ENCODE data around the gene GNA14.
"Not testable (repeated sequence)": the region's sequence is repeated elsewhere in the genome, so short reads cannot be mapped to it uniquely, and the experiment has no call there.

GNA14 gene

DNA sequence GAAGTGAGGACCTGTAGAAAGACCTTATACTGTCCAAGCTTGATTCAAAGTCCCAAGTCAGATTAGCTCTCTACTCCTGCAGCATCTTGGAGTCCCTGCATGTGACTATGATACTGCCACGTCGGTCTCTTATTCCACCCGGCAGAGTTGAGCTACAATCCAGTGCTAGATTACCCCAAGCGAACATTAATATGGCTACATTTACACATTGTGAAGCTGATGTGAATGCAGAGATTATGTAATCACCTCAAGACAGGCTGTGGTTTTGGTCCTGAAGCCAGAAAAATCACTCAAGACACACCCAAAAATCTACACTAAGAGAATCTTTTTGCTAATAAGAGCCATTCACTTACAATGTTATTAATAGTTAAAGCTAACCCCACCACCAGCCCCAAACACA is 116.7 kb downstream of the GNA14 start:
- no peak for DNase-seq

DNA sequence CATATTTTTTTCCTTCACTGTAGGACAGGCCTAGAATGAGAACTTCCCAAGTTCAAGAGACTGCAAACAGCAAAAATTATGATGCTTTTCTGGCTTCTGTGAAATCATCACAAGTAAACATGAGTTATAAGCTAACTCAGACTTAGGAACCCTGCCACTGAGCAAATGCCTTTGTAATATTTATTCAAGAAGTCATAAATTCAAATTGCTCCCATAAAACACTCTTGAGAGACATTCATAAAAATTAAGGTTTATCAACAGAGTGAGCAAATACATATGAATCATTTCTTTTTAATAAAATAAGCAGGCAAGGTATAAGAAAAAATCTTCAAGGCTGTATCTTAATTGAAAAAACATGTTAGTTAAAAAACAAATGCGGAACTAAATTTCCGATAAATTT is 124.2 kb downstream of the GNA14 start:
- no peak for DNase-seq

DNA sequence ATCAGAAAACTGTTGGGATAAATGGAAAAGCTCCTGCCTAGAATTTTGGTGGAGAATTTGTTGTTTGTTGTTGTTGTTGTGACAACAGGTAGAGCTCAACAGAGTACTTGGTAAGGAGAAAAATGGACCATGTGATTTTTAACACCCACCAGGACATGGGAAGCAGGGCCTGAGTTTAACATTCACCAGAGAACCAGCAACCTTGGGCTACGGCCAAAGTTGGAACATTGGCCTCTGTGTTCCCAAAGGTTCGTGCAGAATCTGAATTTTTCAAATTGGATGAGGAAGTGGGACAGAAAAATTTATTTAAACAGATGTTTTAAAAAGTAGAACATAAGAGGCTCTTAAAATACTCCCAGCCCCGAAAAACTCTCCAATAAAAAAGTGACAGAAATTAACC is 127.0 kb downstream of the GNA14 start:
- DNase-seq, result no peak

DNA sequence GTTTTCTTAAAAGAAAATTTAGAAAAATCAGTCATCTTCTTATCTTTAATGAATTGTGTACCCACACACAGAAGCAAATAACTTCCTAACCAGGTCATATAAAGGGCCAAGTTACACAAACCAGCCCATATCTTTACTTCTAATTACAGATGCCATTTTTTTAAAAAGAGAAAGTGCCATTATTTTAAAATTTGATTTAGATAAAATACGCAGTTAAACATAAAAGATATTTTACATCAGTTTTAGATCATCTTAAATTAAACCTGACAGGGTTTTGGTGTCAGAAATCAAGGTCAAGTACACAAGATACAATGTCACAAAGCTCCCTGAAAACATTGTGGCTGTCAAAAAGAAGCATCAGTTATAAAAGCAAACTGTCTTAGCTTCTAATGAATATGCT is 129.4 kb downstream of the GNA14 start:
- DNase-seq, result no peak

DNA sequence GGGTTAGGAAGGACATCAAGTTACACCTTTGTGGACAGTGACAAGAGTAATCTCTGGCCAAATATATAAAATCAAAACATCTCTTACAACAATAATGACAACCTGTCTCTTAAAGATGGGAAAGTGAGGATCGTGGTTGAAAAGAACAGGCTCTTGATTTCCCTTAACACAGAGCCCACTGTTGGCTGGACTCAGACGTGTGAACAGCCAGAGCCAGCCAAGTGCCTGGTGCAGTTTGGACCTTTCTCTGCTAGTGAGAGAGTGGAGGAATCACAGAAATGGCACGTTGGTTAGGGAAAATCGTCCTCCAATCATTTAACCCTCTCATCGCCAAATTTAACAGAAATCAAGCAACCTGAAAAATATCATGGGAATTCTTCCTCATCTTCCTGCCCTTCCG is 131.3 kb downstream of the GNA14 start:
- no peak for DNase-seq

DNA sequence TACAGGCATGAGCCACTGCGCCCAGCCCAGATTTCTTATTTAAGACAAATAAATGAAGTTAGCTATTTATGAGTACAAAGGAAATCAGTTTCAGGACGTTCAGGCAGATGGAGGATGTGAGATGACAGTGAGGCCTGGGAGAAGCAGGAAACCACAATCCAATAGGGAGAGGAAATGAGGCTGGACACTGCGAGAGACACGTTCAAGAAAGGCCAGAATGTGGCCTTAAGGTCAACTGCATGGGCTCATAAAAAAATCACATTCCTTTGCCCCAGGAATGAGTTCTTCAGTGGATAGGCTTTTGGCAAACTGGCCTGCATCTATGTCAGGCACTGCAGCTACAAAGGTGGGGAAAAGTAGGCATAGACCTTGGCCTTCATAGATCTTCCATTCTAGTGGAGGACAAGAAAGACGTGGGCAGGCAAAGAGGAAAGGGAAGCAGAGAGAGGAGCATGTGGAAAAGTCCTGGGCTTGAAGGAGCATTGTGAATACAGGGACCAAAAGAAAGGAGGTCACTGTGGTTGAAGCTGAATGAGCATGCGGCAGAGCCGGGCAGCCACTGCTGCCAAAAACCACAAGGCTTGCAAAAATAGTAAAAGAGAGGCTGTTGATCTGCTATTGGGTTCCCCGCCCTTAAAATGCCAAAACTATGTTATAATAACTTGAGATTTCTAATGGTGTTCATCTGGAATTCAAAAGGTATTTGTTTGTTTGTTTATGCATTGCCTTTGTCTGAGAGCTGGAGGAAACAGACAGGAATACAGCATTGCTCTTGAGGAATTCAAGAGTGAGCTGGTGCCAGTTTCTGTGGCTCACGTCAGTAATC is 133.0 kb downstream of the GNA14 start:
- DNase-seq, result no peak

DNA sequence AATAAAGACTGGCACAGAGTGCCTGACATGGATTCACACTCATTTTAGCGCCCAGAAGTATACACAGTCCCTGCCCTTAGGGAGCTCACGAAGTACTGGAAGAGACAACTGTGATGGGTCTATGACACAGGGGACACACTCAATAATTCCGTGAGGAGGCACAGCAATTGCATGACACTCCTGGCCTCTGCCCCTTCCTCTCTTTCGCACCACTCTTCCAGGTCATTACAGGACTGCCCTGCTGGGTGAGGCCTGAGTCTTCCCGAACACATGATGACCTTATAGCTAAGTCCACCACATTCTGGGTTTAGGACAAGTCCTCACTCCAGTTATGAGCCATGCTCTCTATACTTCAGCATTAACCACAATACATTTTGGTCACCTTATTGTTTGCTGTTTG is 134.7 kb downstream of the GNA14 start:
- DNase-seq, result no peak

DNA sequence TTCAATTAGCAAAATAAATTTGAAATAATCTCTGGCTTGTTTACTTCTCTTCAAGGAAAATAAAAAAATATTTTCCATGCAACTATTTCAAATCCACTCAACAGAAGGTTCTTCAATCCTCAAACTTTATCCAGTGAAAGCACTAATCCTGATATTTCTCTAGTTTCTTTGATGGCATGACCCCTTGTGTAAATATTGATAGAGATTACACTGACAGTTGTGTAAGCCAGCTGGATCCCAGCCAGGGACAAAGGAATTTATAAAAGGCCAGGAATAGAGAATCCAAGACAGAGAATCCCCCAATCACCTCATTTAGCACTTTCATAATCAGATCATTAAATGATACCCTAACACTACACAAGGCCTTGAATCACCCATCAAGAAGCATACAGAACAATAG is 135.2 kb downstream of the GNA14 start:
- no peak for DNase-seq

DNA sequence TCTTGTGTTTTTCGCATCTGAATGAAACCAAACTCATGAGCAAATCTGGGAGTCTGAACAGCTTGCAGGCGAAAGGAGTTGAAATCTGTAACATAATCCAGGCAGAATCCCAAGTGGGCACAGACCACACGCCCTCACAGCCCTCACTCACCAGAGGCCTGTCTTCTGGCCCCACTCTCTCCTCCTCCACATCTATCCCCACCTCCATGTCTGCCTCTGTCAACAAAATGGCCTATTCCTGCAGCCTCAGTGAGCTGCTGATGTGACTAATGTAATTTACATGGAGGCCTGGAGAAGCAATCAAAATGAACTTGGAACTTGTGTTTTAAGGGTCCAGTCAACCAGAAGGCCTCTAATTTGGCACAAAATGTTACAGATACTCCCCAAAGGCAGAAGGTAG is 136.6 kb downstream of the GNA14 start:
- DNase-seq, result no peak

DNA sequence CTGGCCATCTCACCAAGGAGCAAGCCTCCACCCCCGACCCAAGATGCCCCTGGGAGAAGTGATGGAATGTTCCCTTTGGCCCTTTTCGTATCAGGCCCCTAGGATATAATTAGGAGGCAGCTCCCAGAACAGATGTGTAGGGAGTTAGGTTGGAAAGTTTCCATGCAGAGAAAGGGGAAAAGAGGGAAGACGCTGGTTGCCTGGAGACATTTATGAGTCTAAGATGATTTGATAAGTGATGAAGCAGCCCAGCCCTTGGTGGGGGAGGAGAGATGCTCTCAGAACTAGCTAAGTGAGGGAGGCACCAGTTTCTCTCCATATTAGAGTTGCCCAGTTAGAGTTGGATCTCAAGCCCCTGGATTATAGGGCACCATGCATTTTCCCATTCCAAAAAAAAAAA is 137.5 kb downstream of the GNA14 start:
- DNase-seq, result no peak

DNA sequence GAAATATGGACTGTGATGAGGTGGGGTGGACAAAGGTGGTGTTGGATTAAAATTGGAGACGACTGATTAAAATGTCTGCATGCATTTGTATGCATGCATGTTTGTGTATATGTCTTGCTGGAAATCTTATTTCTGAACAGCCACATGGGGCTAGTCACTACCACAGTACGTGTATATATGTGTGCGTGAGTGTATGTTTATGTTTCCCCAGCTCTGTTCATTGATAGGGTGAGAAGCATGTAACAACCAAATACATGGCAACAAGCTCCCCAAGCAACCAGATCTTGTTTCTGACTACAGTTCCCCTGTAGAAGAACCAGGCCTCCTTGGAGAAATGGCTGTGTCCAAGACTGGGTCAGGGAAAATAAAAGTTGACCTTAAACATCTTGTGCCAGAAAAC is 139.7 kb downstream of the GNA14 start:
- no peak for DNase-seq

DNA sequence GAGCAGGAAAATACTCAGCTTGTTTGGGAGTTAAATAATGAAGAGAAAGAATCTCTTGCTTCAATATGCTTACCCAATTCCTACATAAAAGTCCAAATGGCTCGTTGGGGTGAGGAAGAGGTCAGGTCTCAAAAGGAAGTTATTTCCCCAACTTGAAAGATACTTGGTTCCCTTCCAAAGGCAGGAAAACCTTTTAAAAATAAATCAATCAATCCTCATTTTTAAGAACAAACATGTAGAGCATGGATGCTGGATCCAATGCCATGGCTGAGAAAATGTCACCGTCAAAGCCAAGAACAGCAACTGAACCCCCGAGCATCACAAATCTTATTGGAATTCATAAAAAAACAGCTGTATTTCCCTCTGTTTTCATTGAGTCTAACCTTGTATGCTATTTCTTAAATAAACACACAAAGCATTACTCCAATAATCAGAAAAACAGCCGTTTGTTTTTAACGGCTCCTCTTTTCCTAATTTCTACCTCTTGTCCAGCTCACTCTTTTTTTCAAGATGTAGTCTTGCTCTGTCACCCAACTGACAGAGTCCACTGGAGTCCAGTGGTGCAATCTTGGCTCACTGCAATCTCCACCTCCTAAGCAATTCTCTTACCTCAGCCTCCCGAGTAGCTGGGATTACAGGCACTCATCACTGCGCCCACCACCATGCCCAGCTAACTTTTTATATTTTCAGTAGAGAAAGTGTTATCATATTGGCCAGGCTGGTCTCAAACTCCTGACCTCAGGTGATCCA is 140.7 kb downstream of the GNA14 start:
- no peak for DNase-seq

DNA sequence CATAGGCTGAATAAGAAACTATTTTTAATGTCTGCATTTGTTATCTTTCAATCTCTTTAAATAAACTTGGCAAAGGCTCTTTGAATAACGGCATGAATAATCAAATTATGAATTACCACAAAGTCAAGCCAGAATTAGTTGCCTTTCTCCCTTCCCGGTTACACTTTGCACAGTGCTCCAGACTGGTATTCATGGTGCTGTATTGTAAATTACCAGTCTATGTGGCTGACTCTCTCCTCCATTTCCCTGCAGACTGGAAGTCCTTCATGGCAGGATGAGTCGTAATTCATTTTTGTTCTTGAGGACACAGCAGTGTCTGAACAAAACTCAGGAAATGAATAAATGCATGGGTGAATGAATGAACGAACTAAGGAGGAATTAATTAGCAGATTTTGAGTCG is 142.9 kb downstream of the GNA14 start:
- DNase-seq, result no peak

DNA sequence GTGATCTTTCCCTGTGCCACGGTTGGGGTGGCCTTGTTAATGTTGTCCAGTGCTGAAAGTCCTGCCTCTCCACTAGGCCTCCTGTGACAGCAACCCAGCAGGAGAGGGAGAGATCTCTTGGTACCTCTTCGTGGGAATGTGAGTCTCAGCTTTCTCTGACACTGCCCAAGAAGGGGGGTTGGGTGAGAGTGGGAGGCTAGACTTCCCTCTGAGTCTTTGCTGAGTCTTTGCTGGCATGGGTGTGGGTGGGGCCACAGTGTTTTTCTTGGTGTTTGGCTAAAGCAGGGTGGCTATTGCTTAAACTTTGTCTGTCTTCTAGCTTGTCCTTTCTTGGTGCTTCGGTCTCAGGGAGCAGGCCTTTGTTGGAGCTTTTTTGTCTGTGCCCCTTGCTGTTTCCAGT is 145.6 kb downstream of the GNA14 start:
- peak; percentile 63 for DNase-seq

DNA sequence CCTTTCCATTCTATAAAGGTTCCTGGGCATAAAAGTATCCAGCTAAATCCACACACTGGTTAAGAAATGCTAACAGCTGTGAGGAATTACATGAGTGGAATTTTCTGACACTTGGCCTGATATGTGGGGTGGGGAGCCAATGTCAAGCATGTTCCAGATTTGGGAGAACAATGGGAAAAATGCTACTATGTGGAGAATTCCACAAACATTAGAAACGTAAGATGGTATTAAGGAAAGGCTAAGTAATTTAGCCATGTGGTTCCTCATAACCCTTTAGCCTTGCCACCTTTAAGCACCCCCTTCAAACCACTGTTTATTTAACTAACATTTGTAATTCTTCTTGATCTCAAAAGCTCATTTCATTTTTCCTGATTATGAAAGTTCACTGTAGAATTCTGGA is 149.2 kb downstream of the GNA14 start:
- no peak for DNase-seq

DNA sequence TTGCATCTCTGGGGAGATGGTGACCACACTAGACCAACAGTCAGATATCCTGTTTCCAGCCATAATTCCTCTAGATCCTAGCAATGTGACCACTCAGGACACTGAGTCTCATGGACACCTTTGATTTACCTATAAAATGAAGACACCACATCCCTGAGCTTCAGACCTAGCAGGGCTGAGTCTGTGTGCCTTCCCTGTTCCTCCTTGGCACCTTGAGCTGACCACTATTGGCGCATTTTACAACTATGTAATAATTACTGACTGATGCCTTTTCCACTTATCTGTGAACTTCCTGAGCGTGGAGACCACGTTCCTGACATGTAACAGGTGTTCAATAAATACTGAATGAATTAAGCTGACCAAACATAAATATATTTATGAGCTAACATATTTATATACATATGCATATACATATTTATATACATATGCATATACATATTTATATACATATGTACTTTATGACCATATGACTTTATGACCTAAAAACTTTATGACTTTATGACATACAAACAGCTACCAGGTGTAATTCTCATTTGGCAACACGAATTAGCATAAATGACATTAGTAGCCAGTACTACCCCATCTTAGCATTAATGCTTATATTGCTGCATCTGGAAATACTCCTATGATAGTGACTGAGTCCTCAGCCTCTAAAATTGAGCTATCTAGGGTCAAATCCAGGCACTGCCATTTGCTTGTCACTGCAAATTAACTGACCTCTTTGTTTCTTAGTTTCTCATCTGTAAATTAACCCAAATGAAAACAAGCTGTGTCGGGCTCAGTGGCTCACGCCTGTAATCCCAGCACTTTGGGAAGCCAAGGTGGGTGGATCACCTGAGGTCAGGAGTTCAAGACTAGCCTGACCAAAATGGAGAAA is 150.6 kb downstream of the GNA14 start:
- DNase-seq, result no peak

DNA sequence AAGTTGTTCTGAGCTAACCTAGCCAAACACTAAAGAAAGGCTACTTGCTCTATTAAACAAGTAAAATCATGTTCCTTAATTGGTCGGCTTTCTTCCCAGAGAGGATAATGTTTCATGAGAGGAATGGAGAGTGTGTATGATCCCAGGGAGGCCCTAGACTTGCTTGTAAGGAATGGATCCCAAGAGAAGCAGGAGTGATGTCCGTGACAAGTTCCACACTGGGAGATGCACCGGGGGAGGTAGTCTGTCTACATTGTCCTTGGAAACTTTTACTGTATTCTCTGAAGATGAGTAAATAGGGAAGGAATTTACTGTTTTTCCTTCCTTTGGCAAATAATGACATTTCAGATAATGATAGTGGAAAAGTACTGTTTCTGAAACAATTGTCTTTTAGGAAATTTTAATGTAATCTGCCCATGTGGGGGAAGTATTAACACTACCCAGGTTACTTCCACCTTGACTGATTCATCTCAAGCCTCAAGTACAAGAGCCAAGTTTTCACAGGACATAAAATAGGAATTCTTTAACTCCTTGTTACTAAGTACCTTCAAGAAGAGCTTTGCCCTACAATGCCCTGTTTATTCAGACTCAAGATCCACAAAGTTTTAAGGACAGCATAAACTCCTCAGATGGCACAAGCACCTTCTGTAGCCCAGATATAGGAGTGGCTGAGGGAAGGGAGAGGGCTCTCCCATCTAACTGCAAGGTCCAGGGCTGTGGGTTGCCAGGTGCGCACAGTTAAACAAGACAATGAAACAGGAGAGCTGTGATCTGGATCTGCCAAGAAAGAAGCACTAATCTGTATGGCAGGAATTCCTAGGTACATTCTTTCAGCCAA is 152.1 kb downstream of the GNA14 start:
- no peak for DNase-seq

DNA sequence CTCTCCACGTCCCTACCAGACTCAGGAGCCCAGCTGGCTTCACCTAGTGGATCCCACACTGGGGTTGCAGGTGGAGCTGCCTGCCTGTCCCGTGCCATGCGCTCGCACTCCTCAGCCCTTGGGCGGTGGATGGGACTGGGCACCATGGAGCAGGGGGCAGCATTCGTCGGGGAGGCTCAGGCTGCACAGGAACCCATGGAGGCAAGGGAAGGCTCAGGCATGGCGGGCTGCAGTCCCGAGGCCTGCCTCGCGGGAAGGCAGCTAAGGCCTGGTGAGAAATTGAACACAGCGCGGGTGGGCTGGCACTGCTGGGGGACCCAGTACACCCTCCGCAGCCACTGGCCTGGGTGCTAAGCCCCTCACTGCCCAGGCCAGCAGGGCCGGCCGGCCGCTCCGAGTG is 157.8 kb downstream of the GNA14 start:
- DNase-seq, result not testable (repeated sequence)

DNA sequence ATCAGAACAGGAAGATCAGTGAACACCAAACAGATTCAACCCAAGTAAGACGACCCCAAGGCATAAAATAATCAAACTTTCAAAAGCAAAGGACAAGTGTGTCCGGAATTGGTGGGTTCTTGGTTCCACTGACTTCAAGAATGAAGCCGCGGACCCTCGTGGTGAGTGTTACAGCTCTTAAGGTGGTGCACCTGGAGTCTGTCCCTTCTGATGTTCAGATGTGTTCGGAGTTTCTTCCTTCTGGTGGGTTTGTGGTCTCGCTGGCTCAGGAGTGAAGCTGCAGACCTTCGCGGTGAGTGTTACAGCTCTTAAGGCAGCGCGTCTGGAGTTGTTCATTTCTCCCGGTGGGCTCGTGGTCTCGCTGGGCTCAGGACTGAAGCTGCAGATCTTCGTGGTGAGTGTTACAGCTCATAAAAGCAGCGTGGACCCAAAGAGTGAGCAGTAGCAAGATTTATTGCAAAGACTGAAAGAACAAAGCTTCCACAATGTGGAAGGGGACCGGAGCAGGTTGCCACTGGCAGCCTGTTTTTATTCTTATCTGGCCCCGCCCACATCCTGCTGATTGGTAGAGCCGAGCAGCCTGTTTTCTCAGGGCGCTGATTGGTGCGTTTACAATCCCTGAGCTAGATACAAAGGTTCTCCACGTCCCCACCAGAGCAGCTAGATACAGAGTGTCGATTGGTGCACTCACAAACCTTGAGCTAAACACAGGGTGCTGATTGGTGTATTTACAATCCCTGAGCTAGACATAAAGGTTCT is 158.5 kb downstream of the GNA14 start:
- DNase-seq, result not testable (repeated sequence)

DNA sequence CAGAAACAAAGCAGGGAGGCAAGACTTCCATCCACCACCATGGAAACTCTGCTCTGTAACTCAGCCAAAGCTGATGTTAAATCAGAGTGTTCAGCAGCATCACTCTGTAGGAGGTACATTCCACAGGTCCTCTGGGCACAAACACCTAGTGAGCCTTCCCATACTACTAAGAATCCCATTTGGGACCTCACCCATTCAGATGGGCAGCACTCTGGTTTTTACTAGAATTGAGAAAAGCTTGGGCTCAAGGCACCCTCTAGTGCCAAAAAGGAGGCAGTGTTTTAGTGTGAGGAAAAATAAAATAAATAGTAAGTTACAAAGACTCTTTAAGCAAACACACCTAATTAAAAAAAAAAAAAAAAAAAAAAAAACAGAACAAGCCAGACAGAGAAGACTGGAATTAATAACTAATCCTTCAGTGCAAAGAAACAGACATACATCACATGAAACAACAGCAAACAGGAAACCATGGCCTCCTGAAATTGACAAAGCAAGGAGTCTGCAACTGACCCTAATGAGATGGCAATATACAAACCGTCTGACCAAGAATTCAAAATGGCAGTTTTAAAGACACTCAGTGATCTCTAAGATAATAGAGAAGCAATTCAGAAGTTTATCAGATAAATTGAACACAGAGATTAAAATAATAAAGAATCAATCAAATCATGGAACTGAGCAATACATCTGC is 159.5 kb downstream of the GNA14 start:
- DNase-seq, result no peak

DNA sequence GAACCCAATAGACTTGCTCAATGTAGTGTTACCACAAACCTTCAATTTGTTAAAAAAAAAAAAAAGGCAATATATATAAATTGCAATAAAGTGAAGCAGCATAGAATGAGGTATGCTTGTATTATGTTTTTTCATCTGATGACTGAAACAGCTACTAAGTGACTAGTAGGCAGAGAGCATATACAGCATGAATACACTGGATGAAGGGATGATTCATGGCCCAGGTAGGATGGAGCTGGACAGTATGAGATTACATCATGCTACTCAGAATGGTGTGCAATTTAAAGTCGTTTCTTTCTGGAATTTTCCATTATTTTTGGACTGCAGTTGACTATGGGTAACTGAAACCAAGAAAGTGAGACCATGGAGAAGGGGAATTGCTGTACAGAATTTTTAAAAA is 161.2 kb downstream of the GNA14 start:
- no peak for DNase-seq

Data from inflammatory macrophage treated with lipopolysaccharide for 4 hours (primary cell).